Trophoblast cell (in vitro differentiated cells and primary cell): ENCODE measurements around the gene CSRP1.

ENCODE experiments used
- DNase-seq, 2 donors: peaks; one replicate each; pipeline ENCODE4 v3.0.0-alpha.2; 2016
- H2AFZ ChIP-seq: 2 replicates; pipeline ENCODE4 v1.6.1; 2013; ENCODE audit warnings: low read length, moderate library complexity, mild to moderate bottlenecking; ENCODE audit not compliant: insufficient read depth, poor library complexity
- H2AK5ac ChIP-seq: 2 replicates; pipeline ENCODE4 v1.6.1; 2013; ENCODE audit warnings: mild to moderate bottlenecking, low read length
- H2BK120ac ChIP-seq: 2 replicates; pipeline ENCODE4 v1.6.1; 2013; ENCODE audit warnings: low read length, mild to moderate bottlenecking, moderate library complexity; ENCODE audit not compliant: insufficient read depth, poor library complexity
- H2BK12ac ChIP-seq: 2 replicates; pipeline ENCODE4 v1.6.1; 2013; ENCODE audit warnings: mild to moderate bottlenecking, low read length, moderate library complexity
- H2BK5ac ChIP-seq: 2 replicates; pipeline ENCODE4 v1.6.1; 2013; ENCODE audit warnings: low read length, low read depth, moderate library complexity, mild to moderate bottlenecking; ENCODE audit not compliant: poor library complexity
- H3K14ac ChIP-seq: 2 replicates; pipeline ENCODE4 v1.6.1; 2013; ENCODE audit warnings: mild to moderate bottlenecking, low read length
- H3K18ac ChIP-seq: 2 replicates; pipeline ENCODE4 v1.6.1; 2013; ENCODE audit warnings: mild to moderate bottlenecking, low read length
- H3K23ac ChIP-seq: 2 replicates; pipeline ENCODE4 v1.6.1; 2013; ENCODE audit warnings: low read length
- H3K27ac ChIP-seq: 2 replicates; pipeline ENCODE4 v1.5.1; 2013; ENCODE audit warnings: low read depth, mild to moderate bottlenecking, inconsistent platforms, low read length, moderate library complexity
- H3K27me3 ChIP-seq: 2 replicates; pipeline ENCODE4 v1.6.1; 2013; ENCODE audit warnings: inconsistent platforms, mild to moderate bottlenecking, low read length, moderate library complexity; ENCODE audit not compliant: insufficient read depth
- H3K36me3 ChIP-seq, 2 experiments: 1 replicate in 1 of 2; 2 replicates in 1 of 2; pipeline ENCODE4 v1.6.1; 2013; ENCODE audit warnings: low read length in 2 of 2, mild to moderate bottlenecking in 2 of 2, moderate library complexity in 1 of 2; ENCODE audit not compliant: insufficient read depth in 2 of 2, control insufficient read depth in 1 of 2
- H3K4ac ChIP-seq: 2 replicates; pipeline ENCODE4 v1.6.1; 2013; ENCODE audit warnings: low read depth, mild to moderate bottlenecking, low read length, moderate library complexity
- H3K4me1 ChIP-seq, 2 experiments: 1 replicate in 1 of 2; 2 replicates in 1 of 2; pipeline ENCODE4 v1.6.1; 2013; ENCODE audit warnings: low read length in 2 of 2, mild to moderate bottlenecking in 2 of 2, moderate library complexity in 1 of 2; ENCODE audit not compliant: insufficient read depth in 2 of 2, control insufficient read depth in 1 of 2
- H3K4me2 ChIP-seq: 2 replicates; pipeline ENCODE4 v1.6.1; 2013; ENCODE audit warnings: inconsistent platforms, mild to moderate bottlenecking, low read length, moderate library complexity
- H3K4me3 ChIP-seq: 2 replicates; pipeline ENCODE4 v1.5.1; 2013; ENCODE audit warnings: mild to moderate bottlenecking, low read depth, low read length, inconsistent platforms
- H3K79me1 ChIP-seq: one replicate; pipeline ENCODE4 v1.6.1; 2013; ENCODE audit warnings: low read length
- H3K79me2 ChIP-seq: 2 replicates; pipeline ENCODE4 v1.6.1; 2013; ENCODE audit warnings: low read length, mild to moderate bottlenecking; ENCODE audit not compliant: control insufficient read depth, insufficient read depth, poor library complexity
- H3K9ac ChIP-seq: 2 replicates; pipeline ENCODE4 v1.6.1; 2013; ENCODE audit warnings: mild to moderate bottlenecking, low read length
- H3K9me3 ChIP-seq: 2 replicates; pipeline ENCODE4 v1.6.1; 2013; ENCODE audit warnings: low read depth, mild to moderate bottlenecking, control low read depth, inconsistent platforms, low read length; ENCODE audit not compliant: insufficient read depth
- H4K12ac ChIP-seq: 2 replicates; pipeline ENCODE4 v1.6.1; 2013; ENCODE audit warnings: low read depth, mild to moderate bottlenecking, low read length, moderate library complexity
- H4K8ac ChIP-seq: 2 replicates; pipeline ENCODE4 v1.6.1; 2013; ENCODE audit warnings: low read depth, mild to moderate bottlenecking, low read length, moderate library complexity
- H4K91ac ChIP-seq: one replicate; pipeline ENCODE4 v1.6.1; 2013; ENCODE audit warnings: low read depth, mild to moderate bottlenecking, low read length, moderate library complexity
- WGBS: extraction: QIAGEN DNeasy Blood & Tissue Kit; methylation state at CpG from one replicate; pipeline ENCODE4 v1.1.7; 2013; ENCODE audit warnings: missing lambda C conversion rate; ENCODE audit not compliant: insufficient read length, insufficient coverage; ENCODE audit errors: extremely low coverage; 5-methylcytosine and 5-hydroxymethylcytosine counted together

The CSRP1 gene

GRCh38 chr1:201434266-201434665, 72.7 kb downstream of the CSRP1 start:
- H3K4me2 ChIP-seq: no peak overlapping the region
- H3K9ac ChIP-seq: no peak overlapping the region
- no peak overlapping the region for H4K91ac ChIP-seq
- no peaks in the 10 kb centered on the region for H3K9me3 ChIP-seq
- H3K36me3 ChIP-seq: no peaks in the 10 kb centered on the region
- no peak overlapping the region for H3K18ac ChIP-seq
- H3K23ac ChIP-seq: no peak overlapping the region
- no peak overlapping the region for H3K4me3 ChIP-seq
- H2BK12ac ChIP-seq: no peak overlapping the region
- no peak for DNase-seq
- WGBS: no CpG with 5 or more reads among the region's 3 CpGs
- no peaks in the 10 kb centered on the region for H3K79me2 ChIP-seq
- H2AFZ ChIP-seq: no peak overlapping the region
- H3K4ac ChIP-seq: no peak overlapping the region
- H3K14ac ChIP-seq: no peak overlapping the region
- no peaks in the 10 kb centered on the region for H3K27me3 ChIP-seq
- no peak overlapping the region for H4K8ac ChIP-seq
- H2BK5ac ChIP-seq: no peak overlapping the region
- H3K79me1 ChIP-seq: no peaks in the 10 kb centered on the region
- H3K4me1 ChIP-seq: no peaks in the 10 kb centered on the region
- H2BK120ac ChIP-seq: no peak overlapping the region
- H3K27ac ChIP-seq: no peak overlapping the region
- H2AK5ac ChIP-seq: no peak overlapping the region
- no peak overlapping the region for H4K12ac ChIP-seq

- Histone ChIP-seq H3K27ac (no peak overlapping the region), H3K4me3 (no peak overlapping the region), H3K4me2 (no peak overlapping the region), H3K14ac (no peak overlapping the region), H4K12ac (no peak overlapping the region), H4K8ac (no peak overlapping the region), H2AFZ (no peak overlapping the region), H3K18ac (no peak overlapping the region), H3K4me1 (no peaks in the 10 kb centered on the region), H2BK5ac (no peak overlapping the region), H3K9me3 (no peaks in the 10 kb centered on the region), H3K36me3 (no peaks in the 10 kb centered on the region), H3K4ac (no peak overlapping the region), H3K23ac (no peak overlapping the region), H3K79me1 (no peaks in the 10 kb centered on the region), H4K91ac (no peak overlapping the region), H2BK12ac (no peak overlapping the region), H2AK5ac (no peak overlapping the region), H2BK120ac (no peak overlapping the region), H3K27me3 (no peaks in the 10 kb centered on the region), H3K79me2 (no peaks in the 10 kb centered on the region), H3K9ac (no peak overlapping the region)
- DNase-seq: no peak
- no CpG with 5 or more reads among the region's 6 CpGs for WGBS
These were observed 73.3 kb downstream of the CSRP1 start for GRCh38 chr1:201433609-201434008.
